GM21529 (cell line): ENCODE data around the gene BTBD3.

Experiments
- ATAC-seq: cut with Tn5 transposase; IDR thresholded peaks from one replicate; pipeline ENCODE4 v1.9.1; 2021; ENCODE audit not compliant: unreplicated experiment

The BTBD3 gene

DNA sequence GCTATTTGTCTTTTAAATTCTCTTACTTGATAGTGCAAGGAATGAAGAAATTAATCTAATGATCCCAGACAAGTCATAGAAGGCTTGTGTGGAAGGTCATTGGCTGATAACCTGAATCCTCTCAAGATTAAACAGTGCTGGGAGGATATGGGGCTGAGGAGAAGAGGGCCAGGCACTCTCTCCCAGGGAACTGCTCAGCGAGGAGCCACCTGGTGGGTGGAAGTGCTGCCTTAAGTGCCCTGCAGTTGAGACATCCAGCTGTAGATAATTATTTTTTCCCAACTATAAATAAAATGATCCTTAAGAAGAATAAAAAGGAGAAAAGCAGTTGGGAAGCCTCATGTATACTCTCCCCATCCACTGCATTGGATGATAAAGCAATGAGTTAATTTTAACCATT is 47.9 kb downstream of the BTBD3 start:
- ATAC-seq = no peak

GRCh38 chr20:11966186-11966585 is 48.5 kb downstream of the BTBD3 start:
- no peak for ATAC-seq

DNA sequence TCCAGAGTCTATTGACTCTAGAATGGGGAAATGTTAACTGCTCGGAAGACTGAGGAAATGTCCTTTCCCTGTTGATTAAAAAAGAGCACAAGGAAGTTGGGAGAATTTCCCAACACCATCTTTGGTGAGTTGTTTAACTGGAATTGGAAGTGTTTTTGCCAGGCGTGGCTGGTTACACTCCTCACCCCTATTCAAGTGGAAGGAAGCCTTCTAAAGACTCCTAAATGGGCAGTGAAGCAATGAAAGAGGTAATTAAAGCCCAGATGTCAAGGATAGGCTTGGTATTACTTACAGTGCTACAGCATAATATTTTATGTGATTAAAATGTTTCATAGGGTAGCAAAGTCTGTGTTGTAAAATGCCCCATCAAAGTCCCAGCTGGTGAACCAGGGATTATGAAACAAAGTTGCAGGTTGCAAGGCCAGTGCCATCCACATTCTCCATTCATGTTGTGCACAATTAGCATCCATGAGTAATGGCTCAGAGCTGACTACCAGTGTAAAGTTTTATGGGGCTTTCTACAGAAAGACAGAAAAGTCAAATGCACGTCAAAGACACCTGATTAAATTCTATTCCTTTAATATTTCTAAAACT is 52.6 kb downstream of the BTBD3 start:
- no peak for ATAC-seq

- no peak for ATAC-seq
Observed at GRCh38 chr20:11972478-11972877, 54.8 kb downstream of the BTBD3 start.
